H1 (cell line): ENCODE results near the gene PLAC9. TPM values are rescaled to one million over a fixed set of nuclear protein-coding genes. Genes with fewer than 3 reads are reported as not detected.

ENCODE experiments used
- CBX8 ChIP-seq: fragments of 300-800, 300-1000 bp; sonication (generic); IDR thresholded peaks from 2 replicates; pipeline ENCODE4 v1.7.1; 2016; ENCODE audit warnings: low read depth, low read length, borderline replicate concordance
- MAFK ChIP-seq: IDR thresholded peaks from 2 replicates; pipeline ENCODE4 v1.6.1; 2012; ENCODE audit warnings: low read depth, mild to moderate bottlenecking, improper control_type of control experiment, low read length
- ZNF274 ChIP-seq: IDR thresholded peaks from 2 replicates; pipeline ENCODE4 v1.7.0; 2012; ENCODE audit warnings: low read length, borderline replicate concordance; ENCODE audit errors: extremely low read depth
- polyA plus RNA-seq, 7 experiments: library from polyadenylated mRNA; depleted of rRNA in 3 of 7; stranded (reverse) in 5 of 7; unstranded in 2 of 7; fragments of >200 nt in 5 of 7; fragments of 200-250 nt in 2 of 7; gene quantifications; 1 replicate in 5 of 7; 2 replicates in 1 of 7; 4 replicates in 1 of 7; pipeline versions ENCODE4 v1.2.1 to v1.2.3, GENCODE V29; 2011 to 2013; ENCODE audit warnings: missing spikeins in 2 of 7, mixed read lengths in 2 of 7
- total RNA-seq: library from RNA; stranded (reverse); fragmentation: NEBNext Ultra II Directional; extraction: Animal tissue kit (Norgen Biotek cat#: 25700); gene quantifications from 2 replicates; pipeline ENCODE4 v1.2.1, GENCODE V29; 2021
- TF ChIP-seq, protein P1 (sequence below): IDR thresholded peaks from 2 replicates; pipeline ENCODE4 v1.6.1; 2012; ENCODE audit warnings: low read length, inconsistent platforms

PLAC9 gene
- total and polyA plus RNA-seq, 2 of the 8 experiments (the other 6 are each of a cell fraction or from before 2014, with no cell fraction given): 8.4 to 16.7 TPM

DNA sequence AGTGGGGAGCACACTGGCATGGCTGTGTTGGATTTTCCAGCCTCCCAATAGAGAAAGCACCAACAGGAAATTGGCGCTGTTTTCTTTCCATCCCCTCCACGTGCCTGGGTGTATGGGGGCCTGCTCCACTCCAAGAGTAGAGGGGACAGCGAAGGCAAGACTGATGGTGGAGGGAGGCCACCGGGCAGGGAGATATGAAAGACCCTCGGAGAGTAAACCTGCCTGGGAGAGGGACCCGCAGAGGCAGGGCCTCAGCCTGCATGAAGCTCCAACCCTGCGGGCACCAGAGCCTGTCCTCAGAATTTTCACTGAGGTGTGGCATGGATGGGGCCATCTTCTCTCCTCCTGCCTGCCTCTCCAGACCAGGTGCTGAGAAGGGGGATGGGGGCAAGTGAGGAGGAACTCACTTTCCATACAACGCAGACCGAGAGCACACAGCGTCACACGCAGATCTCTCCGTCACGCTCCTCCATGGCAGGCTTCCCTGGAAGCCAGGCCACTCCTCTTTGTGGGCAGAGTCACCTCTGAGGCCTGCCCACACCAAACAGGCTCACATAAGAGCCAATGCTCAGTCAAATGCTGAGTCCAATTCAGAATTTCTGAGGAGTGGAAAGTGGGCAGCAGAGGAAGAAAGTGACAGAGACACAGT lies 54.0 kb downstream of the PLAC9 start (continued):
- no peak for TF ChIP-seq CBX8
- TF ChIP-seq ZNF274: no peak
- TF ChIP-seq, protein P1, sequence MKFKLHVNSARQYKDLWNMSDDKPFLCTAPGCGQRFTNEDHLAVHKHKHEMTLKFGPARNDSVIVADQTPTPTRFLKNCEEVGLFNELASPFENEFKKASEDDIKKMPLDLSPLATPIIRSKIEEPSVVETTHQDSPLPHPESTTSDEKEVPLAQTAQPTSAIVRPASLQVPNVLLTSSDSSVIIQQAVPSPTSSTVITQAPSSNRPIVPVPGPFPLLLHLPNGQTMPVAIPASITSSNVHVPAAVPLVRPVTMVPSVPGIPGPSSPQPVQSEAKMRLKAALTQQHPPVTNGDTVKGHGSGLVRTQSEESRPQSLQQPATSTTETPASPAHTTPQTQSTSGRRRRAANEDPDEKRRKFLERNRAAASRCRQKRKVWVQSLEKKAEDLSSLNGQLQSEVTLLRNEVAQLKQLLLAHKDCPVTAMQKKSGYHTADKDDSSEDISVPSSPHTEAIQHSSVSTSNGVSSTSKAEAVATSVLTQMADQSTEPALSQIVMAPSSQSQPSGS: no peak
- TF ChIP-seq MAFK: no peak
